ENCODE measurements around the gene CLEC2A.
"Not testable (repeated sequence)": the region's sequence is repeated elsewhere in the genome, so short reads cannot be mapped to it uniquely, and the experiment has no call there.

Gene CLEC2A

DNA sequence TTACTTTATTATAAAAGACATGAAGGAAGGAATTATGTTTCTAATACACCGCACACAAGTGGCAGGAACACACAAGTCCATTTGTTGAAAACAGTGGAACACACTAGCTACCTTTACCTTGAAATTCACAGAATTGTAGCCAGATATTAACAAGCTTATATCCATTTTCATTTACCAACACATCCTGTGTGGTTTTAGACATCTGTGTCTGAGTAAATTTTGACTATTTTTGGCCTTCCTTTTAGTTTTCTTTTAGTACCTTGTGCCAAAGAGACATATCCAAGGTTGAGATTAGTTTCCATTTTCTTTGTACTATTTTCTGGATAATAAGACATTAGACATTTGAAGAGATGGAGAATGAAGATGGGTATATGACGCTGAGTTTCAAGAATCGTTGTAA, 50.9 kb downstream of the CLEC2A start, which contains the start of gene KLRF2:
Gene KLRF2 (plus strand): TSS at position 244 of the 400 bp plus-strand sequence. CDS start 107 bp downstream, at position 351.
- DNase-seq (ENCODE audit: low read depth) = no peak

- no peak for DNase-seq (ENCODE audit: low read depth)
Observed at GRCh38 chr12:9880532-9881078, 51.6 kb downstream of the CLEC2A start.

DNA sequence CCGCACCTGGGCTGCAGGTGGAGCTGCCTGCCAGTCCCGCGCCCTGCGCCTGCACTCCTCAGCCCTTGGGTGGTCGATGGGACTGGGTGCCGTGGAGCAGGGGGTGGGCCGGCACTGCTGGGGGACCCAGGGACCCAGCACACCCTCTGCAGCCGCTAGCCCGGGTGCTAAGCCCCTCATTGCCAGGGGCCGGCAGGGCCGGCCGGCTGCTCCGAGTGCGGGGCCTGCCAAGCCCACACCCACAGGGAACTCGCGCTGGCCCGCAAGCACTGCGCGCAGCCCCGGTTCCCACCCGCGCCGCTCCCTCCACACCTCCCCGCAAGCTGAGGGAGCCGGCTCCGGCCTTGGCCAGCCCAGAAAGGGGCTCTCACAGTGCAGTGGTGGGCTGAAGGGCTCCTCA, 56.0 kb downstream of the CLEC2A start:
- DNase-seq (ENCODE audit: low read depth) = not testable (repeated sequence)

DNA sequence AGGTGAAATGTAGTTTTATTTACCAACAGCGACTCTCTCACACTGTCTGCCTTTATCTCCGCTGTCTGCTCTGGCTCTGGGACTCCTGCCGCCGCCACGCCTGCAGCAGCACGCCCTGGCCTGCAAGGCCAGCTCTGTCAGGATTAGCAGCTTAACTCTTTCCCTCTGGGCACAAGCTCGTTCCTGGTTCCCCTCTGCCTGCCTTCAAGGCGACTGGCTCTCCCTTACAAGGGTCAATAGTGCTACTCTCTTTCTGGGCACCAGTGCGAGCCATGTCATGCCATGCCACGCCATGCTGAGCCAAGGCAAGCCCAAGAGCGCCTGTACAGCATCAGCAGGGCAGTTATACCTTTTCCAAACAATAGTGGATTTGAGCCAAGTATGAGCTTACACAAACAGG, 59.4 kb downstream of the CLEC2A start:
- no peak for DNase-seq (ENCODE audit: low read depth)

- DNase-seq (ENCODE audit: low read depth) = no peak
Observed at GRCh38 chr12:9872162-9872561, 60.0 kb downstream of the CLEC2A start.

GRCh38 chr12:9870286-9870866, 61.8 kb downstream of the CLEC2A start:
- no peak for DNase-seq (ENCODE audit: low read depth)

GRCh38 chr12:9869307-9870161, 62.6 kb downstream of the CLEC2A start, which contains the start of gene CLEC2B:
Gene CLEC2B, minus strand, starts transcription at chr12:9869354.
- no peak for DNase-seq (ENCODE audit: low read depth)

- DNase-seq (ENCODE audit: low read depth) = no peak
Observed at GRCh38 chr12:9868951-9869306, 63.2 kb downstream of the CLEC2A start.

- no peak for DNase-seq (ENCODE audit: low read depth)
Observed at GRCh38 chr12:9868311-9868801, 63.8 kb downstream of the CLEC2A start.

DNA sequence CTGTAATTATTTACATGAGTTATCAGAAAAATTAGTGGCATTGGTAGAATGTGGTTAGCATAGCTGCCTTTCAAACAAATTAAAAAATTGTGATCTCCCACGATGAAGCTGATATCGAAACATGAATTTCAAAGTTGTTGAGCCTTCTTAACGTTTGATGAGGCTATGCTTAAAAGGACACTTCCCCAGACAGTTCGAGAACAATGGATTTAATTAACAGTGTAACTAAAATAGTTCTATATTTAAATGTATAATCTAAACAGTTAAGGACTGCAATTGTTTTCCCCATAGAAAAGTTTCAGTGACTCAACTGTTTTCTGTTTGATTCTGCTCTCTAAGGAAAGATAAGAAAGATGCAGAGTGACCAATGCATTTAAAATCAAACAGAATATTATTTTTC, 64.6 kb downstream of the CLEC2A start:
- DNase-seq (ENCODE audit: low read depth) = no peak

DNA sequence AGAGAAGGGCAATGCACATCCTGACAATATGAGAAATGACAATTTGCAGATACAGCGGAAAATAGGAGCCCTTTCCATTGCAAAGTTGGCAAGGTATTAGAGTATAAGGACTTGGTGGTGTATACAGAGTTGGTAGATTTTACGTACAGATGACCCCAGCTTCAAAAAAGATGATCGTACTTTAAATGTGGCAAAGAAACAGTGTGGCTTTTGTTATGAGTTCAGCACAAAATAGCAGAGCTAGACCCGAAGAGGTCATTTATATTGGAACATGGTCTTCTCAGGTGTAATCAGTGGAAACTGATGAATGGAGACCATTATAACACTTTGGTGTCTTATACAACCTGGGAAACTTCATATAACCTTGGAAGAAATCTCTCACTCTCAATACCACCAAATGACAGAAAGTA, 65.3 kb downstream of the CLEC2A start:
- no peak for DNase-seq (ENCODE audit: low read depth)

GRCh38 chr12:9864913-9865675, 67.1 kb downstream of the CLEC2A start:
- no peak for DNase-seq (ENCODE audit: low read depth)
